Body of pancreas (tissue), 4 donors: Measurements from ENCODE around the gene GGA2. TPM values are rescaled to one million over a fixed set of nuclear protein-coding genes. Genes with fewer than 3 reads are reported as not detected.

Source experiments
- ATAC-seq: fragments of 150-250 bp; one replicate; pipeline ENCODE4 v1.9.1; 2016
- DNase-seq, 4 donors: peaks; one replicate each; pipeline ENCODE4 v3.0.0-alpha.2; 2019
- H3K27ac ChIP-seq, 4 donors: fragments of 200-600 bp; sonication (generic); 1 replicate in 3 of 4; 2 replicates in 1 of 4; pipeline versions ENCODE4 v1.5.1 to v1.6.1; 2016 to 2019; ENCODE audit warnings: mild to moderate bottlenecking in 1 of 4, mixed read lengths in 1 of 4, moderate library complexity in 1 of 4
- H3K27me3 ChIP-seq, 2 donors: fragments of 200-600 bp; sonication (generic); one replicate each; pipeline ENCODE4 v1.6.0; 2016; ENCODE audit warnings: mild to moderate bottlenecking in 1 of 2
- H3K36me3 ChIP-seq, 2 donors: fragments of 200-600 bp; sonication (generic); replicated peaks in 1 of 2; 2 replicates each; pipeline ENCODE4 v1.5.1; 2016; ENCODE audit warnings: low read depth in 2 of 2; ENCODE audit not compliant: insufficient read depth in 1 of 2
- H3K4me1 ChIP-seq: fragments of 200-600 bp; sonication (generic); one replicate; pipeline ENCODE4 v1.6.0; 2016
- H3K4me3 ChIP-seq, 2 donors: fragments of 200-600 bp; sonication (generic); 1 replicate in 1 of 2; 2 replicates in 1 of 2; pipeline ENCODE4 v1.5.1; 2016 to 2019
- H3K9me3 ChIP-seq, 3 donors: fragments of 200-600 bp; sonication (generic); 1 replicate in 2 of 3; 2 replicates in 1 of 3; pipeline ENCODE4 v1.5.1; 2016
- CTCF ChIP-seq, 7 experiments: fragments of 450-650 bp in 4 of 7; fragments of 200-600 bp in 3 of 7; sonication (generic) in 3 of 7; IDR thresholded peaks; one replicate each; pipeline ENCODE4 v1.5.1; 2016 to 2019; ENCODE audit warnings: antibody characterized with exemption in 7 of 7
- POLR2A ChIP-seq, 3 donors: fragments of 450-650 bp; IDR thresholded peaks; one replicate each; pipeline ENCODE4 v1.6.1; 2016; ENCODE audit warnings: antibody characterized with exemption in 3 of 3, mild to moderate bottlenecking in 2 of 3
- WGBS, 2 donors: methylation state at CpG; one replicate each; pipeline ENCODE4 v1.1.5; 2017; 5-methylcytosine and 5-hydroxymethylcytosine counted together
- intact Hi-C: fragments of 100-400 bp; cut with DNase I; formaldehyde crosslinking; loops from one replicate; pipeline ENCODE4 v1.15.1; 2023
- total RNA-seq, 2 donors: library from RNA; depleted of rRNA; stranded (reverse); fragments of >200 nt; gene quantifications; one replicate each; pipeline ENCODE4 v1.1.0, GENCODE V29; 2016

The GGA2 gene
- total RNA-seq, 2 donors from 2014 or later: 59.3 to 64.6 TPM

GRCh38 chr16:23482778-23483177 lies 27.5 kb downstream of the GGA2 start:
- WGBS, 2 donors: 82 to 89% methylated on average over 14 of the region's 14 CpGs
- H3K4me1 ChIP-seq: peaks cover 4% of the 10 kb centered on the region
- no peak for ATAC-seq

GRCh38 chr16:23480257-23480656 lies 30.0 kb downstream of the GGA2 start:
- intact Hi-C loops: no loop called here
- Histone ChIP-seq H3K36me3 (peaks cover 28 to 69% of the 10 kb centered on the region in 2 donors), H3K4me1 (no peaks in the 10 kb centered on the region), H3K4me3 (no peak overlapping the region), H3K27me3 (no peaks in the 10 kb centered on the region), H3K27ac (no peak overlapping the region), H3K9me3 (no peaks in the 10 kb centered on the region)
- no peak for ATAC-seq
- 86 to 91% methylated on average over 4 of the region's 4 CpGs for WGBS, 2 donors
- no peak for DNase-seq
- no peak for TF ChIP-seq POLR2A (IDR thresholded peaks at IDR 0.05)
- TF ChIP-seq CTCF (IDR thresholded peaks at IDR 0.05): no peak

More at GRCh38 chr16:23482778-23483177, 27.5 kb downstream of the GGA2 start:
- intact Hi-C loops: no loop called here
- Histone ChIP-seq H3K27me3 (no peaks in the 10 kb centered on the region), H3K4me3 (no peak overlapping the region), H3K27ac (no peak overlapping the region), H3K36me3 (peaks cover 40 to 68% of the 10 kb centered on the region in 2 donors), H3K9me3 (no peaks in the 10 kb centered on the region)
- no peak for DNase-seq
- TF ChIP-seq CTCF (IDR thresholded peaks at IDR 0.05): no peak
- no peak for TF ChIP-seq POLR2A (IDR thresholded peaks at IDR 0.05)

- no peak for DNase-seq
- no peak for TF ChIP-seq POLR2A (IDR thresholded peaks at IDR 0.05)
- TF ChIP-seq CTCF (IDR thresholded peaks at IDR 0.05): no peak
- Histone ChIP-seq H3K4me1 (no peaks in the 10 kb centered on the region), H3K27ac (no peak overlapping the region), H3K36me3 (peaks cover 28 to 70% of the 10 kb centered on the region in 2 donors), H3K9me3 (no peaks in the 10 kb centered on the region), H3K27me3 (no peaks in the 10 kb centered on the region), H3K4me3 (no peak overlapping the region)
- no peak for ATAC-seq
- intact Hi-C loops: no loop called here
- 85 to 97% methylated on average over 3 of the region's 3 CpGs for WGBS, 2 donors
Observed at GRCh38 chr16:23479138-23479537, 31.2 kb downstream of the GGA2 start.

- Histone ChIP-seq H3K27ac (no peak overlapping the region), H3K9me3 (no peaks in the 10 kb centered on the region), H3K27me3 (no peaks in the 10 kb centered on the region), H3K4me3 (no peak overlapping the region), H3K4me1 (no peaks in the 10 kb centered on the region), H3K36me3 (peaks cover 28 to 74% of the 10 kb centered on the region in 2 donors)
- ATAC-seq (no peak), DNase-seq (no peak)
- intact Hi-C loops: no loop called here
- TF ChIP-seq POLR2A (IDR thresholded peaks at IDR 0.05) (no peak), CTCF (IDR thresholded peaks at IDR 0.05) (no peak)
- 90 to 100% methylated on average over 1 to 3 of the region's 3 CpGs for WGBS, 2 donors
Observed at GRCh38 chr16:23478566-23478965, 31.7 kb downstream of the GGA2 start.

- Histone ChIP-seq H3K4me3 (no peak overlapping the region), H3K27me3 (no peaks in the 10 kb centered on the region), H3K36me3 (peaks cover 15 to 65% of the 10 kb centered on the region in 2 donors), H3K9me3 (no peaks in the 10 kb centered on the region), H3K27ac (no peak overlapping the region), H3K4me1 (no peaks in the 10 kb centered on the region)
- TF ChIP-seq POLR2A (IDR thresholded peaks at IDR 0.05): no peak
- no peak for TF ChIP-seq CTCF (IDR thresholded peaks at IDR 0.05)
- ATAC-seq (no peak), DNase-seq (no peak)
- 79 to 85% methylated on average over 1 of the region's 1 CpG for WGBS, 2 donors
- intact Hi-C loops: no loop called here
Observed at GRCh38 chr16:23476289-23476688, 34.0 kb downstream of the GGA2 start.
